GM12872 (cell line): ENCODE data around the gene NAXE.

Source experiments
- TF ChIP-seq, protein P1 (sequence below): IDR thresholded peaks from 3 replicates; pipeline ENCODE4 v1.5.1; 2011; ENCODE audit warnings: low read depth, mild to moderate bottlenecking, low read length, moderate library complexity; ENCODE audit not compliant: insufficient read depth

The NAXE gene

DNA sequence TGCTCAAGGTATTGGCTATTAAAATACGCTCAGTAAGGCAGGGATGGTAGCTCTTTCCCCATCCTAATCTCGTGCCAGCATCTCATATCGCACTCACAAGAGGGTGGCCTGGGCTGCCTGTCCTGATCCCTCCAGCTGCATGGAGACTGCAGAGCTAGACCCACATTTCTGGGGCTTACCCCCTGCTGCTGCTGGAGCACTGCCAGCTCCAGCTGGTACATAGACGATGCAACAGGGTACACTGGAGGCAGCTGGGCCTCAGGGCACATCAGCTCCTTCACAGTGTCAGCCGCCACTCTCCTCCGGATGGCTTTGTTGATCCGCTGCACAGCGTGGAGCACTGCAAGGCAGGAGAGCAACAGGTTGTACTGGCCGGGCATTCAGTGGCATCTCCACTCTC, 35.2 kb upstream of the NAXE start:
- TF ChIP-seq, protein P1, sequence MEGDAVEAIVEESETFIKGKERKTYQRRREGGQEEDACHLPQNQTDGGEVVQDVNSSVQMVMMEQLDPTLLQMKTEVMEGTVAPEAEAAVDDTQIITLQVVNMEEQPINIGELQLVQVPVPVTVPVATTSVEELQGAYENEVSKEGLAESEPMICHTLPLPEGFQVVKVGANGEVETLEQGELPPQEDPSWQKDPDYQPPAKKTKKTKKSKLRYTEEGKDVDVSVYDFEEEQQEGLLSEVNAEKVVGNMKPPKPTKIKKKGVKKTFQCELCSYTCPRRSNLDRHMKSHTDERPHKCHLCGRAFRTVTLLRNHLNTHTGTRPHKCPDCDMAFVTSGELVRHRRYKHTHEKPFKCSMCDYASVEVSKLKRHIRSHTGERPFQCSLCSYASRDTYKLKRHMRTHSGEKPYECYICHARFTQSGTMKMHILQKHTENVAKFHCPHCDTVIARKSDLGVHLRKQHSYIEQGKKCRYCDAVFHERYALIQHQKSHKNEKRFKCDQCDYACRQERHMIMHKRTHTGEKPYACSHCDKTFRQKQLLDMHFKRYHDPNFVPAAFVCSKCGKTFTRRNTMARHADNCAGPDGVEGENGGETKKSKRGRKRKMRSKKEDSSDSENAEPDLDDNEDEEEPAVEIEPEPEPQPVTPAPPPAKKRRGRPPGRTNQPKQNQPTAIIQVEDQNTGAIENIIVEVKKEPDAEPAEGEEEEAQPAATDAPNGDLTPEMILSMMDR, result no peak

- TF ChIP-seq, protein P1, result no peak
These were observed 32.3 kb upstream of the NAXE start for GRCh38 chr1:156559086-156559796.

DNA sequence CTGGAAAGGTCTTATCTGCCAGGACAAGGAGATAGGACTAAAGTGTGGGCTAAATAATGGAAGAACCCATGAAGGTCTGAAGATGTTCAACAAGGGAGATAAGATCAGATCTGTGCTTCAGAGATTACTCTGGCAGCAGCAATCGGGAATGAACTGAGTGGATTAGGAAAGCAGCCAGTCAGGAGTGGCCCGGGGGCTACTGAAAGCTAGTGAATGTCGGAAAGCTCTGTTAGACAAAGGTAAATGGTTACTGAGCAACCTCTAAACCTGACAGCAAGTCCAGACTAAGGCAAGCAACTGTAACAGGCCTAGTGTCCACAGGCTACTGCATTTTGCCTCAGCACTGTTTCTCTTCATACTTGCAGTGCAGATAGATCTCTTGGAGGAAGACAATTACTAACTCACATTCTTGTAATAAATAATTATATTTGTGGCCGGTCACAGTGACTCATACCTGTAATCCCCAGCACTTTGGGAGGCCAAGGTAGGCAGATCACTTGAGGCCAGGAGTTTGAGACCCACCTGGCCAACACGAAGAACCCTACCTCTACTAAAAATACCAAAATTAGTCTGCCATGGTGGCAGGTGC, 31.7 kb upstream of the NAXE start:
- TF ChIP-seq, protein P1, result no peak

- TF ChIP-seq, protein P1, result no peak
These were observed 30.9 kb upstream of the NAXE start for GRCh38 chr1:156560585-156561163.

- TF ChIP-seq, protein P1, result no peak
These were observed 26.1 kb upstream of the NAXE start for GRCh38 chr1:156565519-156565918.

DNA sequence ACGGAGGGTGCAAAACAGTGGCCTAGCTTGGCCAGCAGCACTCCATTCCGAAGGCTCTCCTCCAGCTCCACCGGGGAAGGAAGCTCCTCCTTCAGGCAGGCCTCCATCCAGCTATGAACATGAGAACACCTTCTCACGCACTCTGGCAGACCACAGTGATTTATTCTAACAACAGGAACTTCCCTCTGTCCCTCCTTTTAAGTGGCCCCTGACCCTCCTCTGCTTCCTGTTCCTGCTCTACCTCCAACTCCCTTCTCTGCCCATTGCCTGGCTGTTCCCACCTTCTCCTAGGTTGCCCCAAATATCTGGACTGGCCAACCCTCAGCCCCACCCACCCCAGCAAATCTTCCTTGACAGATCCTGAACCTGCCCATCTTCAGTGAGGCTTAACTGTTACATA, 25.1 kb upstream of the NAXE start:
- TF ChIP-seq, protein P1, result no peak

DNA sequence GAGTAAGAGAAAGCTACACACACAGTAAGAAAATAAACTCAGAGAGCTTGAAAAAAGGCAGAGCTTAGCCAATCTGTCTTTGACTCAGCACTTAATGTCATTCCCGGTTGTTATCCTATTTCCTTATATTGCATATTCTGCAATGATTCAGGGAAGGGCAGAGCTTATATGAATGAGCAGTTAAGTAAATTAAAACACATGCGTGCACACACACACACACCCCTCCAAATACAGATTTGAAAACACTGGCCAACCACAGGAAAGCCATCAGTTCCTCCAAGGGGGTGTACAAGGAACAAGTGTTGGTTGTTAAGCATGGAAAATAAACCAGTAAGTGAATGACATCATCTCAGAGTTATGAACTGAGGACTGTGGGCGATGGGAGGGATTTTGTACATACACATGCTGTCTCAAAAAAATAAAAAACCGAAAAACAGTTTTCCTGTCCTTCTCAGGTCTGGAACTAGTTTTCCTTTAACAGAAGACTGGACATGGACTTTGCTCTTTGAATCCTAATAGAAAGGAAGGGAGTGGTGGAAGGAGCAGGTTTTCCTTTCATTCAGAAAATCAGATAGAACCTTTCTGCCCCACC, 20.2 kb upstream of the NAXE start:
- TF ChIP-seq, protein P1, result no peak
